PC-3 (cell line): ENCODE results near the gene HDHD3.
A peak's percentile ranks its signal among the peaks of the same experiment; 100 is the strongest.

Experiments
- CTCF ChIP-seq: fragments of 300-600 bp; sonication (generic); conservative IDR thresholded peaks from 2 replicates; pipeline ENCODE4 v1.5.1; 2017; ENCODE audit warnings: antibody characterized with exemption, low read depth, mild to moderate bottlenecking, low read length
- EZH2phosphoT487 ChIP-seq: fragments of 300-600 bp; sonication (generic); IDR thresholded peaks from 2 replicates; pipeline ENCODE4 v1.6.1; 2018; ENCODE audit warnings: mild to moderate bottlenecking, antibody characterized with exemption, low read length, borderline replicate concordance

DNA sequence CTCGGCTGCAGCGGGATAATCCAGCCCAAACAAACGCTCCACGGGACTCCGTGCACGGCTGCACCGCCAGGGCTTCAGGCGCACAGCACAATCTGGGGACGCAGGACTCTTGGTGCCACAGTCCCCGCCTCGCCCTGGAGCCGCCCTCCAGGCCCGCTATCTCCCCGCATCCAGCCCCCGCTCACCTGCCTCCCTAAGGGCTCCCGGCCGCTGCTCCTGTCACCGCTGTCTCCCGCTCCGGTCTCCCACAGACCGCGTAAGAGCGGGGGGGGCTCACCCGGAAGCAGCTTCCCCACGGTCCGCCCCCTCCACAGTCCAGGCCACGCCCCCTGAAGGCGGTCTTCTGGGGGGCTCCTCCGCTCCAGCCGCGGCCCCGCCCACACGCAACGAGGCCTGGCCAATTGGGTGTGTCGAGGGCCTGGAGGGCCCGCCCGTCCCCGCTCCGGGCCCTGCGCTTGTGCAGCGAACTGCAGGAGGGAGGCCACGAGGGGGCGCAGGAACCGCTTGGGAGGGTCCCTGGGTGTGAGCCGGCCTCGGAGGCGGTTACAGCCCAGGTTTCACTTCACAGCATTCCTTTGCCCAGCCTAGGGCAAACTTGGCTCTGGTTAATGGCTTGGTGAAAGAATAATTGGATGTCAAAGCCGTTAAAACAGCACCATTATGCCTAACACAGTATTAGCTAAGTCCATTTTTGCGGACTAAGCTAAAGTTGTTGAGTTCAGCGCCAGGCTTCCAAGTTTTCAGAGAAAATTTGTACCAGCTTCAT lies 24.4 kb upstream of the HDHD3 start, which contains the start of gene ALAD:
- peak; percentile 83 for TF ChIP-seq CTCF
- no peak for TF ChIP-seq EZH2phosphoT487
